GM12872 (cell line): Measurements from ENCODE around the gene FBXO4.

Experiments
- TF ChIP-seq, protein P1 (sequence below): IDR thresholded peaks from 3 replicates; pipeline ENCODE4 v1.5.1; 2011; ENCODE audit warnings: low read depth, mild to moderate bottlenecking, low read length, moderate library complexity; ENCODE audit not compliant: insufficient read depth

The FBXO4 gene

DNA sequence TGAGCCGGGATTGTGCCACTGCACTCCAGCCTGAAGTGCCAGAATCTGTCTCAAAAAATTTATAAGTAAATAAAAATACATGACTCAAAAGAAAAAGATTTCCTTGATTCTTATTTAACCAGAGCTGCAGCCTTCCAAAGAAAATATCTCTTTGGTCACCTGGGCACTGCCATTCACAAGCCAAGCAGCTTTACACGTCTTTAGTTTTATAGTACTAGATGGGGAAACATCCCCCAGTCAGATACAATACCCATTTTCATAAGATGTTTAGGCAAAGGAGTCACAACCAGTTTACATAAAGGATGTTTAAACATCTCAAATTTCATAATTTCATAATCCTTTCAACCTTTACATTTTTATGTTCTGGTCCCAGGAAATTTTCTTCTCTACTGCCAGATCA lies 41.1 kb upstream of the FBXO4 start:
- TF ChIP-seq, protein P1, sequence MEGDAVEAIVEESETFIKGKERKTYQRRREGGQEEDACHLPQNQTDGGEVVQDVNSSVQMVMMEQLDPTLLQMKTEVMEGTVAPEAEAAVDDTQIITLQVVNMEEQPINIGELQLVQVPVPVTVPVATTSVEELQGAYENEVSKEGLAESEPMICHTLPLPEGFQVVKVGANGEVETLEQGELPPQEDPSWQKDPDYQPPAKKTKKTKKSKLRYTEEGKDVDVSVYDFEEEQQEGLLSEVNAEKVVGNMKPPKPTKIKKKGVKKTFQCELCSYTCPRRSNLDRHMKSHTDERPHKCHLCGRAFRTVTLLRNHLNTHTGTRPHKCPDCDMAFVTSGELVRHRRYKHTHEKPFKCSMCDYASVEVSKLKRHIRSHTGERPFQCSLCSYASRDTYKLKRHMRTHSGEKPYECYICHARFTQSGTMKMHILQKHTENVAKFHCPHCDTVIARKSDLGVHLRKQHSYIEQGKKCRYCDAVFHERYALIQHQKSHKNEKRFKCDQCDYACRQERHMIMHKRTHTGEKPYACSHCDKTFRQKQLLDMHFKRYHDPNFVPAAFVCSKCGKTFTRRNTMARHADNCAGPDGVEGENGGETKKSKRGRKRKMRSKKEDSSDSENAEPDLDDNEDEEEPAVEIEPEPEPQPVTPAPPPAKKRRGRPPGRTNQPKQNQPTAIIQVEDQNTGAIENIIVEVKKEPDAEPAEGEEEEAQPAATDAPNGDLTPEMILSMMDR, result no peak

DNA sequence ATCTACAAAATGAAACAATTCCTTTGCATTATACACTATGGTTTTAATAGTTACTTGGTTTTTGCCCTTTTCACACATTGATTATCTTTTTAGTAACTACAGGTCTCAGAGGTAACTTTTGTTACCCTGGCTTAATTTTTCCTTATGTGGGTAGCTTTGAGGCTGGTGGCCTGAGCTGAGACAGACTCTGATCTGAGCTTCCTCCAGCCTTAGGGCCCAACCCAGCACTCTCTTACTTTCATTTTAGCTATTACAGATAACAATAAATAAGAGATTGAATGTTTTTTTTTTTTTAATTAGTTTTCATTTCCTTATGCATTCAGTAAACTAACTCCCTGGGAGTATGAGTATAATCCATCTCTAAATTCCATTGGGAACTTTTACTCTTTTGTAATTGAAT lies 39.8 kb upstream of the FBXO4 start:
- TF ChIP-seq, protein P1, result no peak

DNA sequence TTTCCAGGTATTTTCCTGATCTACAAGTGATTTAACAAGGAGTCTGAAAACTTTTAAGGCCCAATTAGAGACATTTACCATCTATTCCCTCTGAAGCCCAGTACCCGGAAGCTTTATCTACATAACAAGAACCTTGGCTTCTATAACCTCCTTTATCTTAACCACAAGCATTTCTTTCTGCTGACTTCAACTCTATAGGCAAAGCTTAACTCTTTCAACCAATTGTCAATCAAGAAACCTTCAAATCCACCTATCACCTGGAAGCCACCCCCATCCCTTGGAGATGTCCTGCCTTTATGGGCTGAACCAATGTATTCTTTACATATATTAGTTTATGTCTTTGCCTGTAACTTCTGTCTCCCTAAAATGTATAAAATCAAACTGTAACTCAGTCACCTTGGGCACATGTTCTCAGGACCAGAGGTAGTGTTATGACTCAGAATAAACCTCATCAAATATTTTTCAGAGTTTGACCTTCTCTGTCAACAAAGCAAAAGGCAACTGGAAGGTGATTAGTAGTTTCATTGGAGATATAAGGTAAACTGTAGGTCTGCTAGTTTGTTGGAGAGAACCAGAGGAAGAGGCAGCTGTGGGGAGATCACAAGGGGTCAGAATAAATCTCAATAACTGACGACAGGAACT lies 33.9 kb upstream of the FBXO4 start:
- TF ChIP-seq, protein P1, result no peak

DNA sequence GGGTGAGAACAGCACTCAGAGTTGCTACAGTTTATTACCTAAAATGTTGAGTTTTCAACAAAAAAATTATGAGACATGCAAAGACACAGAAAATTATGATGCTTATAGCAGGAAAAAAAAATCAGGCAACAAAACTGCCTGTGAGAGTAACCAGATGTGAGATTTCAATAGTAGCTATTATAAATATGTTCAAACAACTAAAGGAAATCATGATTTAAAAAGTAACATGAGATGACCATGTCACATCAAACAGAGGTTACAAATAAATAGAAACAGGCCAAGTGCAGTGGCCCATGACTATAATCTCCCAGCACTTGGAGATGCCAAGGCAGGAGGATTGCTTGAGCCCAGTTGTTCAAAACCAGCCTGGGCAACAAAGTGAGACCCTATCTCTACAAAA lies 33.0 kb upstream of the FBXO4 start:
- TF ChIP-seq, protein P1, result no peak

DNA sequence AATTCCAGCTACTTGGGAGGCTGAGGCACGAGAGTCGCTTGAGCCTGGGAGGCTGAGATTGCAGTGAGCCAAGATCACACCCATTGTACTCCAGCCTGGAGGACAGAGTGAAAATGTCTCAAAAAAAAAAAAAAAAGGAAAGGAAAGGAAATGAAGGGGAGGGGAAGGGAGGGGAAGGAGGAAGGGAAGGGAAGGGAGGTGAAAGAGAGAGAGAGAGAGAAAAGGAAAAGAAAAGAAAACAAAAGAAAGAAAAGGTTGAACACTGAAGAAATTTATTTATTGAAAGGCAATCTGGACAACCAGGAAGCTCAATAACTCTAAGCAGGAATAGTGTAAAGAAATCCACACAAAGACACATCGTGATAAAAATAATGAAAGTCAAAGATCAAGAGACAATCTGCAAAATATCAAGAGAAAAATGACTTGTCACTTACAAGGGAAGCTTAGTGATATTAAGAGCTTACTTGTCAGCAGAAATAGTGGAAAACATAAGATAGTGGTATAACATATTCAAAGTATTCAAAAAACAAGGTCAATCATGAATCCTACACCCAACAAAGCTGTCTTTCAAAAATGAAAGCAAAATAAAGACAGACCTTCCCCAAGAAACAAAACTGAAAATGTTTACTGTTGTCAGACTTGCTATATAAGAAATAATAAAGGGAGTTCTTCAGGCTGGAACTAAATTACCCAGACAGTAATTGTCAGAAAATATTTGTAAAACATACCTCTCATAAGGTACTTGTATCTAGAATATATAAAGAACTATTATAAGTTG lies 31.8 kb upstream of the FBXO4 start:
- TF ChIP-seq, protein P1, result no peak

DNA sequence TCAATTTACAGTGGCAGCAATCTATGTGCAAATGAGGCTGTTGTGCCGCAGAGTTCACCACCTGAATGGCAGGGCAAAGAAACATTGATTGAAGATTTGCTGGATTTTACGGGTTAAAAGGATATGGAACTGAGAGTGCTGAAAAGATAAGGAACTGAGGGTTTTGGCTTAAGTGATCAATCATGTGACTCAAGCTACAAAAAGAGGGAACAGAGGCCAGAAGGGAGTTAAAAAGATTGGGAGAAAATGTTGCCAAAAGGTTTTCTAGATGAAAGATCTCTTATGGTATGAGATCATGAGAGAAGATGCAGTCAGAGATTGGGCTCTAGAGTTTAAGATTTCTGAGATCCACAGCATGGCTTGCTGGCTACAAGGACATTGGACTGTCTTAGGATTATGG lies 28.9 kb upstream of the FBXO4 start:
- TF ChIP-seq, protein P1, result no peak

DNA sequence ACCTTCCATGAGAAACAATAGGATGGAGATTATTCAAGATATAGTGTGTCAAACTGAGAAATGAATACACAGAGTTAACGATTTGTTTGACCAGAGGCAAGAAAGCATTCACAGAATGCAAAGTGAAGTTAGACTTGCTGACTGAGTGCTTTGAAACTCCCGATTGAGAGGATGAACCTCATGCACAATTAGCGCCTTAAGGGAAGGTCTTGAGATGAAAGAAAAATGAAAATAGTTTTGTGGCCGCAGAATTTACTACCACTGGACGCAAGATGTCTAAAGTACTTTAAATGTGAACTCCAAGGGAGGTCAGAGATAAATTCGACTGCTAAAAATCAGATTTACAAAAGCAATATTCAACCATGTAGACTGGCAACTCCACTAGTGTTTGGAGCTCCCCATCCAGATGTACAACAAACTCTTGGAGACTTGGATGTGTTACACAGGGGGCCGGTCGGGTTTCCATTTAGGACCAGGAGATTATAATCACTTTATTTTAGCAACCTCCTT lies 21.6 kb upstream of the FBXO4 start:
- TF ChIP-seq, protein P1, result no peak
